Fibroblast of skin of abdomen (primary cell): ENCODE measurements around the gene KAT2A. TPM values are rescaled to one million over a fixed set of nuclear protein-coding genes. Genes with fewer than 3 reads are reported as not detected.
"Not testable (repeated sequence)": the region's sequence is repeated elsewhere in the genome, so short reads cannot be mapped to it uniquely, and the experiment has no call there.

ENCODE experiments used
- DNase-seq: peaks from one replicate; pipeline ENCODE4 v3.0.0-alpha.2; 2013
- polyA plus RNA-seq, 2 experiments: library from polyadenylated mRNA; unstranded; fragments of 120-200 nt; gene quantifications; one replicate each; pipeline ENCODE4 v1.2.1, GENCODE V29; 2013; ENCODE audit not compliant: insufficient read length in 2 of 2

The KAT2A gene
- 38.3 TPM for polyA plus RNA-seq (2013, experiment 1 of 2; ENCODE audit: insufficient read length)
- 32.8 TPM for polyA plus RNA-seq (2013, experiment 2 of 2; ENCODE audit: insufficient read length)

- DNase-seq: peak; percentile 78
Measured at GRCh38 chr17:42120770-42121769, at the start of gene KAT2A. TSS of gene KAT2A (minus strand) at chr17:42121367. CDS start at chr17:42121304, 63 bp downstream.

GRCh38 chr17:42169351-42169750 lies 48.2 kb upstream of the KAT2A start:
- no peak for DNase-seq

GRCh38 chr17:42167807-42168206 lies 46.6 kb upstream of the KAT2A start:
- DNase-seq: no peak

- DNase-seq: no peak
Measured at GRCh38 chr17:42166196-42166763, 45.1 kb upstream of the KAT2A start.

- DNase-seq: no peak
Measured at GRCh38 chr17:42165751-42166150, 44.6 kb upstream of the KAT2A start.

GRCh38 chr17:42163696-42164407 lies 42.7 kb upstream of the KAT2A start:
- DNase-seq: no peak

GRCh38 chr17:42163113-42163512 lies 41.9 kb upstream of the KAT2A start:
- no peak for DNase-seq

GRCh38 chr17:42160531-42160910 lies 39.4 kb upstream of the KAT2A start:
- no peak for DNase-seq

GRCh38 chr17:42159796-42160530 lies 38.8 kb upstream of the KAT2A start:
- DNase-seq: no peak

- DNase-seq: no peak
Measured at GRCh38 chr17:42155614-42156045, 34.5 kb upstream of the KAT2A start.

- DNase-seq: no peak
Measured at GRCh38 chr17:42153919-42154742, 33.0 kb upstream of the KAT2A start.

- DNase-seq: no peak
Measured at GRCh38 chr17:42146911-42147607, 25.9 kb upstream of the KAT2A start.

GRCh38 chr17:42143138-42143537 lies 22.0 kb upstream of the KAT2A start:
- DNase-seq: not testable (repeated sequence)

- DNase-seq: peak; percentile 85
Measured at GRCh38 chr17:42142371-42142896, 21.3 kb upstream of the KAT2A start.

- DNase-seq: no peak
Measured at GRCh38 chr17:42141382-42141781, 20.2 kb upstream of the KAT2A start.

- not testable (repeated sequence) for DNase-seq
Measured at GRCh38 chr17:42140690-42141089, 19.5 kb upstream of the KAT2A start.

- DNase-seq: no peak
Measured at GRCh38 chr17:42138749-42139492, 17.8 kb upstream of the KAT2A start.

GRCh38 chr17:42136654-42137051 lies 15.5 kb upstream of the KAT2A start:
- no peak for DNase-seq
